Kidney (tissue), 14 donors: ENCODE results near the gene PRCC. TPM values are rescaled to one million over a fixed set of nuclear protein-coding genes. Genes with fewer than 3 reads are reported as not detected.

Experiments
- DNase-seq, 5 donors: peaks; one replicate each; pipeline ENCODE4 v3.0.0-alpha.2; 2013 to 2020
- FAIRE-seq: peaks from 2 replicates; lab custom pipeline; 2012; peaks lifted over from hg19 to GRCh38; lab: Jason Lieb, UNC
- H3K27ac ChIP-seq, 2 donors: one replicate each; pipeline ENCODE4 v1.7.0; 2013; ENCODE audit warnings: low read depth in 2 of 2, low read length in 2 of 2, inconsistent platforms in 1 of 2
- H3K27me3 ChIP-seq: one replicate; pipeline ENCODE4 v1.7.1; 2013; ENCODE audit warnings: low read length, inconsistent platforms; ENCODE audit not compliant: control insufficient read depth, insufficient read depth
- H3K36me3 ChIP-seq, 3 donors: one replicate each; pipeline versions ENCODE4 v1.7.0 to v1.7.1; 2013; ENCODE audit warnings: low read length in 3 of 3, control low read depth in 1 of 3, inconsistent platforms in 1 of 3; ENCODE audit not compliant: insufficient read depth in 3 of 3, control insufficient read depth in 2 of 3
- H3K4me1 ChIP-seq, 3 donors: one replicate each; pipeline versions ENCODE4 v1.7.0 to v1.7.1; 2013; ENCODE audit warnings: low read length in 3 of 3, inconsistent platforms in 1 of 3, low read depth in 1 of 3; ENCODE audit not compliant: control insufficient read depth in 2 of 3, insufficient read depth in 2 of 3
- H3K4me3 ChIP-seq, 3 donors: one replicate each; pipeline versions ENCODE4 v1.7.0 to v1.8.1; 2013; ENCODE audit warnings: low read length in 3 of 3, control low read depth in 1 of 3, inconsistent platforms in 1 of 3
- H3K9ac ChIP-seq, 3 donors: one replicate each; pipeline versions ENCODE4 v1.7.0 to v1.7.1; 2013; ENCODE audit warnings: low read length in 3 of 3, control low read depth in 1 of 3, inconsistent platforms in 1 of 3
- H3K9me3 ChIP-seq, 3 donors: one replicate each; pipeline versions ENCODE4 v1.7.0 to v1.7.1; 2013; ENCODE audit warnings: low read length in 3 of 3, control low read depth in 1 of 3, inconsistent platforms in 1 of 3; ENCODE audit not compliant: control insufficient read depth in 2 of 3, insufficient read depth in 1 of 3
- CTCF ChIP-seq: IDR thresholded peaks from 3 replicates; pipeline ENCODE4 v1.5.1; 2012; ENCODE audit warnings: mild to moderate bottlenecking, moderate library complexity, borderline replicate concordance; ENCODE audit not compliant: insufficient read depth; ENCODE audit errors: extremely low read depth
- intact Hi-C: fragments of 100-400 bp; cut with DNase I; formaldehyde crosslinking; loops from one replicate; pipeline ENCODE4 v1.11.1; 2022
- polyA plus RNA-seq: library from polyadenylated mRNA; stranded (reverse); fragments of 350-450 nt; fragmentation: Illumina TruSeq; extraction: RNeasy Lipid Tissue Mini Kit (QIAGEN cat#74804); gene quantifications from one replicate; pipeline ENCODE4 v1.2.3, GENCODE V29; 2014; ENCODE audit warnings: low read depth, low replicate concordance; ENCODE audit not compliant: insufficient read depth
- total RNA-seq: library from RNA; stranded (reverse); fragmentation: NEBNext Ultra II Directional; extraction: Animal tissue kit (Norgen Biotek cat#: 25700); gene quantifications from one replicate; pipeline ENCODE4 v1.2.1, GENCODE V29; 2021
- donor health status: control.
- donor health status: control.
- donor health status: control.
- donor health status: control.
- donor health status: control.
- donor health status: DM: yes; HTN: yes; CAD: no.
- donor health status: Normal renal cell carcinoma (clear cell type).

Gene PRCC
- total and polyA plus RNA-seq, 2 donors from 2014 or later: 50.5 to 52.8 TPM

- peak in 1 of 5 donors; percentile 22 for DNase-seq
- H3K9me3 ChIP-seq: no peaks in the 10 kb centered on the region
- no peaks in the 10 kb centered on the region for H3K4me1 ChIP-seq
- no peaks in the 10 kb centered on the region for H3K36me3 ChIP-seq
- FAIRE-seq: no peak
- intact Hi-C loops: no loop called here
- H3K27ac ChIP-seq: no peak overlapping the region
- no peaks in the 10 kb centered on the region for H3K27me3 ChIP-seq
- H3K4me3 ChIP-seq: no peak overlapping the region
- no peak overlapping the region for H3K9ac ChIP-seq
- TF ChIP-seq CTCF: no peak
Measured at GRCh38 chr1:156823210-156823790, 56.0 kb downstream of the PRCC start.

GRCh38 chr1:156826630-156827029 is 59.3 kb downstream of the PRCC start:
- Histone ChIP-seq H3K4me1 (no peaks in the 10 kb centered on the region), H3K27ac (no peak overlapping the region), H3K9me3 (no peaks in the 10 kb centered on the region), H3K4me3 (no peak overlapping the region), H3K9ac (no peak overlapping the region), H3K27me3 (no peaks in the 10 kb centered on the region), H3K36me3 (no peaks in the 10 kb centered on the region)
- TF ChIP-seq CTCF: no peak
- no peak for DNase-seq
- FAIRE-seq: no peak
- intact Hi-C loops: no loop called here

GRCh38 chr1:156828400-156829124 is 61.2 kb downstream of the PRCC start:
- Histone ChIP-seq H3K27ac (no peak overlapping the region), H3K9ac (no peak overlapping the region), H3K27me3 (no peaks in the 10 kb centered on the region), H3K9me3 (no peaks in the 10 kb centered on the region), H3K4me3 (no peak overlapping the region), H3K4me1 (no peaks in the 10 kb centered on the region), H3K36me3 (no peaks in the 10 kb centered on the region)
- intact Hi-C loops: no loop called here
- DNase-seq: peak in 1 of 5 donors; percentile 59
- TF ChIP-seq CTCF: no peak
- no peak for FAIRE-seq
